Endometrial microvascular endothelial cells (primary cell): ENCODE data around the gene STIMATE. TPM values are rescaled to one million over a fixed set of nuclear protein-coding genes. Genes with fewer than 3 reads are reported as not detected.

Experiments
- in situ Hi-C: cut with HindIII; loops from 2 replicates; pipeline ENCODE4 v1.10.0; 2017; ENCODE audit warnings: low sequenced_read_pairs, low pct_unique_long_range_greater_than_20kb; ENCODE audit errors: inconsistent ontology term
- total RNA-seq: library from RNA; depleted of rRNA; stranded (reverse); fragments of >200 nt; gene quantifications from one replicate; pipeline ENCODE4 v1.2.3, GENCODE V29; 2015; ENCODE audit errors: inconsistent ontology term

STIMATE gene
- total RNA-seq, 1 donor from 2014 or later: 12.6 TPM

GRCh38 chr3:52831500-52832301, 65.6 kb downstream of the STIMATE start:
- in situ Hi-C loops: no loop called here

GRCh38 chr3:52830535-52831258, 66.7 kb downstream of the STIMATE start, which contains the start of gene ITIH4:
TSS of gene ITIH4 (minus strand) at chr3:52830672. CDS start at chr3:52830642, 30 bp downstream.
- in situ Hi-C loops: no loop called here

- in situ Hi-C loops: no loop called here
Measured at GRCh38 chr3:52829906-52830463, 67.4 kb downstream of the STIMATE start.

DNA sequence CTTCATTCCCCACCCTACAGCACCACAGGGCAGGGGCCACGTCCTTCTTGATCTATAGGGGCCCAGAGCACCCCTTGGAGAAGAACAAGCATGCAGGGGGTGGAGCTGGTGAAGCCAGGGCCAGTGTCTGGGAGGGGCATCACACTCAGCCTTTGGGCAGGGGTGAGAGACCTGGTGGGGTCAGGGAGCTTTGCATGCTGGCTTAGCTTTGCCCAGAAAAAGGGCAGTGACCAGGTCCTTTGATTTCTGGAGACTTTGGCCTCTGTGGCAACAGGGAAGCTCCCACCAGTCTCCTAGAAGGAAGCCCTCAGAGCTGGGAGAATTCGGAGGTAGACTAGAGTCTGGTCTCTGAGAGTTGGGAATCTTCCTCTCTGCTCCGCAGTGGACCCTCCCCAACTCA, 67.9 kb downstream of the STIMATE start:
- in situ Hi-C loops: no loop called here

DNA sequence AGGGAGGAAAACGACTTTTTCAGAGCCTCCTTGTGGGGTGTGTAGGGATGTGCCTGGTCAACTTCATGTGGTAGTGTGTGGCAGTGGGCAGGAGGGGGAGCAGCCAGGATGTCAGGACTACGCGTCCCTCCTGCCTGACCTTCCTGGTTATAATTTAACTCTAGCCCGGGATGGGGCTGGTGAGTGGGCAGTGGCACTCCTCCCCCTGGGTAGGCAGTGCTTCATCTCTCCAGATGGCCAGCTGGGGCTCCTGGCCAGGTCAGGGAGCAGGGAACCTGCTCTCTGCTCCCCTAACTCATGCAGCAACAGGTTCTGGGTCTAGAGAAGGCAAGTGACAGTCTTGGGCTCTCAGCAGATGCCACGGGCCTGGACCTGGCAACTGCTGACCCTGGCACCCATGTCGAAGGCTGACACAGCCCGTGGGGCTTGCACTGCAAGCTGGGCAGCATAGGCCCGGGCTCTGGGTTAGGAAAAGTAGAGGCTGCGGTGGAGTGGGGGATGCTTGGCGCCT, 69.4 kb downstream of the STIMATE start:
- in situ Hi-C loops: no loop called here

GRCh38 chr3:52827441-52827840, 69.9 kb downstream of the STIMATE start:
- in situ Hi-C loops: no loop called here

GRCh38 chr3:52824037-52824436, 73.3 kb downstream of the STIMATE start:
- in situ Hi-C loops: no loop called here

GRCh38 chr3:52822363-52822762, 75.0 kb downstream of the STIMATE start:
- in situ Hi-C loops: no loop called here

DNA sequence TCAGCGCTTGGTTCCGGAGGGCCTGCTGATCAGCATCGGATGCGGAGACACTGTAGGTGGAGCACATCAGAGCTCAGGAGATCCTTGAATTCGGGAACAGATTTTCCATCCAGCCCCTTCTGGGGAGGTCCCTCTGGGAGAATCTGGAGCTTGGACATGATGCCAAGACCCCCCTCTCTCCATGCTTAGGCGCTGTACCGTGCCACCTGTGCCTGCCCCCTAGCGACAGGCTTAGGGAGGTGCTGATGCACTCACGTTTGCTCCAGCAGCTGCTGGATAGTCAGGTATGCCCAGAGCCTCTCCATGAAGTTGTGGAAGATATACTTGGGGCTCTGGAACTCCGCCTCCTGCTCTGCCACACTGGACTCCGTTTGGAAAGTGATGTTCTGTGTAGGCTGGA, 76.6 kb downstream of the STIMATE start:
- in situ Hi-C loops: no loop called here

DNA sequence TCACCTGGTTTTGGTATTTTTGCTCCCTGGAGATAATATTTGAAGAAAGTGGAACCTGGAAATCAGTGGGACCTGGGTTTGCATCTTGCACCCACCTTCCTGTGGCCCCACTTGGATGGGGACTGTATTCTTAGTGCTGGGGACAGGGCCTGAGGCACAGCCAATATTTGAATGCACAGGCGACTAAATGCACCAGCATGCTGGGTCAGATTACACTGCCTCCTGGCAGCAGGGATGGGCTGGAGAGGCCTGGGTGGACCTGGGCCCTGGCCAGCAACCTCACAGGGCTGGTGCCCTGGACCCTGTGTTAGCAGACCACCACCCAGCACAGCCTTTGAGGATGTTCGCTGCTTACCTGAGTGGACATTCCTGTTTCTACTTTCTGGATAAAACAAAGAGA, 77.4 kb downstream of the STIMATE start:
- in situ Hi-C loops: no loop called here

DNA sequence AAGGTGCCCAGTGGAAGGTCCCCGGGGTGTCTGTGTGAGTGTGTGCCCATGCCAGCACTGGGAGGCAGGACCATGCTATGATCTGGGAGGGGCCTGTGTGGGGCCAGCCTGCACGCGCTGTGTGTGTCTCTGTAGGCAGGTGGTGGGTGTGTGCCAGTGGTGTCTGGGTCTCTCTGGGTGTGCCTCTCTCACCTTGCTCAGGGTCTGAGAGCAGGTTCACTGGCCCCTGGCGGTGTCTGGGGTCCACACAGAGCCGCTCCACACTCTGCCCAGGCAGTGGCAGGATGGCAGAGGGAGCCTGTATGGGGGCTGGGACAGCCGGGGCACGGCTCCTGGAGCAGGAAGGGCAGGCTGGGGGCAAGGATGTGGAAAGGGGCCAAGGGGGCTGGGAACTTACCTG, 79.5 kb downstream of the STIMATE start:
- in situ Hi-C loops: no loop called here

- in situ Hi-C loops: no loop called here
Measured at GRCh38 chr3:52817221-52817620, 80.1 kb downstream of the STIMATE start.

DNA sequence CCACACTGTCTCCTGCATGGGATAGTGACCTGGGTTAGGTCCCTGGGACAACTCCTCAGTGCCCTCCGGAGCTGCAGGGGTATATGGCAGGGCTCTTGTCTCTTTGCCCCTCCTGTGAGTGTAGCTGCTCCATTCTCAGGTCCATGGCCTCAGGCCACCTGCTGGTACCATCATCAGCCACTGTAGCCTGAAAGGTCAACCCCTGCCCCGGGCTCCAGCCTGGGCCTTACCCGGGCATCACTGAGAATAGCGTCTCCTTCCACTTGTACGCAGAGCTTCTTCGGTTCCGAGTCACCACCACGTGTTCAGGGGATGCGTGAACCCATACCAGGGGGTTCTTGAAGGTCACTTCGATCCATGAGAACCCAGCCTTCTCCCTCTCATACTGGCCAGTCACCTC, 80.7 kb downstream of the STIMATE start:
- in situ Hi-C loops: no loop called here

DNA sequence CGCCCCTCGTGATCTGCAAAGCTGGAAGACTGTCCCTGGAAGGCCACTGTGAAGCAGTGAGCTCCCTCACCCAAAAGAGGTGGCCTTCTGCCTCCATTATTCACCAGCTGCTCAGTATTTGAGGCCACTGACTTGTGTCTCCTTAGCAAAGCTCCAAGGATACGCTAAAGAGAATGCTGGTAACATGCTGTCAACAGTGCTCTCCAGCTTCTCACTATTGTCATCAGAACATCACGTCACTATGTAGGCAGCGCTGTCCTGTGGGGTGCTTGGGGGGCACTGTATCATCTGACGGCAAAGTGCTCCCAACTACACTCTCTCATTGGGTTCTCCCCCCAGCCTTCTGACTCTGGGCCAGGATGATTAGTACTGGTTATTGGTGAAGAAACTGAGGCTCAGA, 81.1 kb downstream of the STIMATE start:
- in situ Hi-C loops: no loop called here

- in situ Hi-C loops: no loop called here
Measured at GRCh38 chr3:52813810-52814209, 83.5 kb downstream of the STIMATE start.

GRCh38 chr3:52811452-52812011, 85.8 kb downstream of the STIMATE start:
- in situ Hi-C loops: no loop called here

- in situ Hi-C loops: no loop called here
Measured at GRCh38 chr3:52810923-52811322, 86.4 kb downstream of the STIMATE start.

GRCh38 chr3:52809662-52810377, 87.5 kb downstream of the STIMATE start:
- in situ Hi-C loops: no loop called here

DNA sequence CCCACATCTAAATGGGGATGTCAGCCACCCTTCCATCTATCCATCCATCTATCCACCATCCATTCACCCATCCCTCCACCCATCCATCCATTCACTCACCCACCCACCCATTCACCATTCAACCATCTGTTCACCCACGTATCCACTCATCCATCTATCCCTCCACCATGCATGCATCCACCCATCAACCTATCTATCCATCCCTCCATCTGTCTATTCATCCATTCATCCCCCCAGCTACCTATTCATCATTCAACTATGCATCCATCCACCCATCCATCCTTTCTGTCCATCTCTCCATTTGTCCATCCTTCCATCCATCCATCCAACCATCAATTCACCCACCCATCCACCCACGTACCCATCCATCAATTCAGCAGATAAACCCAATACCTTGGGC, 88.2 kb downstream of the STIMATE start:
- in situ Hi-C loops: no loop called here
